ENCODE measurements around the gene CACNA1G.

- TF ChIP-seq CTCF (conservative IDR thresholded peaks at IDR 0.05 in 1 of 2, IDR thresholded peaks at IDR 0.05 in 1 of 2; ENCODE audit: low read depth in 1 of 2, low read length in 2 of 2) (no peak), EZH2 (IDR thresholded peaks at IDR 0.05; ENCODE audit: low read length, missing control alignments) (no peak)
Measured at GRCh38 chr17:50660887-50661345, 100.4 kb downstream of the CACNA1G start.

Measured in fibroblast of lung (primary cell).